DMS 273 (cell line): Measurements from ENCODE around the gene PSMD13.

Experiments used
- DNase-seq: peaks from one replicate; lab custom pipeline; 2025; ENCODE audit not compliant: unreplicated experiment; lab: John Stamatoyannopoulos, UW

Gene PSMD13

DNA sequence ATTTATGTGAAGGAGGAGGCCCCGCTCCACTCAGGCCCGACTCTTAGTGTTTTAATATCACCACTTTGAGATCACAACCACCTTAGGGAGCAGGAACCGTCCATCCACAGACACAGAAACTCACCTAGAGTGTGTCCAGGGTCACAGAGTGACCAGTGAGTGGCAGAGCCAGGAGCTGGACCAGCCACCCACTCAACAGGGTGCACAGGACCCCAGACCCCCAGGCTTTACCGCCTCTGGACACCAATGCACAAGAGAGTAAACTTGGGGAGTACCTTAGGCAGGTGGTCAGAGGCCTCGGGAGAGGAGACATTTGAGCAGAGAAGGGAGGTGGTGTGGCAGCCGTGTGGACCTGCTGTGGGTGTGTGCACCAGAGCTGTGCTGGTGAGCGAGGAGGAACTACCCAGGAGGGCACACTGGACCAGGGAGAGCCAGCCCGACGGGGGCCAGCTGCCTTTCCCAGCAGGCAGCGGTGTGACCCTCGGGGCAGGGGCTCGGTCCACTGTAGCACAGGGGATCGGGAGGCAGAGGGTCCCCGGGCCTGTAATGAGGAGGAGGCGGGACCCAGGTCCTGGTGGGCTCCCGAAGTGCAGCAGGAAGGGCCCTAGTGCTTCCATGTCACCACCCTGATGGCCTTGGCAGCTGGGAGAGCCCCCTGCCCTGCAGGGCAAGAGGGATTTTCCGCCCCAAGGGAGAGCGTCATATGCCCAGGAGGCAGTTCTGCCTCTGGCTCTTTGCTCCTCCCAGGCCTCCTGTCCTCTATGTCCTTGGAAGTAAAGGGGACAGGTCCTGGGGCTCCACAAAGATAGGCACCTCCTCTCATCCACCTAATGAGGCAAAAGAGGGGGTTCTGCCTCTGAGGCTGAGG lies 33.9 kb downstream of the PSMD13 start:
- DNase-seq = no peak

DNA sequence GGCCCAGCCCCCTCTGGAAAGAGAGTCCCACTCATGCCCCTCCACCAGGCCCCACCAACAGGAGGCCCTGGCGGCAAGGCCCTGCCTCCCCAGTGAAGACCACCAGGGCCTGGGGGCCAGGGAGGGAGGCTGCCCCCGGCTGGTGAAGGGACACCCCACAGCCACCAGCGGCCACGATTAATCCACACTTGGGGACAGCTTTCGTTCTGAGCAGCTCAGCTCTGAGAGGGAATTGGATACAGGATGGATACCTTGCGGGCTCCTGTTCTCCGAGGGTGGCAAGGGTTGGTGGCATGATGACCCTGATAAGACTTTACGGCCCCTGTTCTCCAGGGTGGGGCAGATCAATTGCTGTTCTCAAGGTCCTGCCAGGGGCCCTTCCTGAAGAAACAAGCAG lies 34.5 kb downstream of the PSMD13 start:
- no peak for DNase-seq

DNA sequence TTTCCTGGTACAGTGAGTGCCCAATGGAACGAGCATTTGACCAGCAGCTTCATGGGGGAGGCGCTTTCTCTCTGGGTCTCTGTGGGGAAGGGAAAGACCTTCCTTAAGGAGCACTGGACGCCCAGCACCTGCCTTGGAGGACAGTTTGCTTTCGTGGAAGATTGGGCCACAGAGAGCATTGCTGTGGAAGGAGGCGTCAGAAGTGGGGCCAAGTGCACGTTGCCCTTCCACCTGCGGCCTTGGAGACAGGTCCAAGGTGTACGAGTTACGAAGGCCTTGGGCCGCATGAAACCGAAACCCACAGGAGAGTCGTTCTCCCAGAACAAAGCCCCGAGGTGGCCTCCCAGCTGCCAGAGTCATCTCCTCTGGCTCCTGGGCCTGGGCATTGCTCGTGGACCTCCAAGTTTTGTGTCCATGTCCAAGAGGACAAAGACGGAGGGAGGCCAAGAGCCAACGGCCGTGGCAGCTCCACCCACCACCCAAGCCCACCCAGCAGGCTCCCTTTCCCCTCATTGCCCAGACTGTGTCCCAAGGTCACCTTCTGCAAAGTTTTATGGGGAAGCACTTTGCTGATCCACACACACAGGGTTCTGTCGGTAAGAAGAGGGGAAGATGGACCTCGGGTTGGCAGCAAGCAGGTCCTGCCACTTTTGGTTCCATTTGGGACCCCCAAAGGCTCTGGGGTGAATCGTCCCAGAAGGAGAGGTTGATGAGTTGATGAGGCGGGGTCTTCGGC lies 35.6 kb downstream of the PSMD13 start:
- DNase-seq = no peak

DNA sequence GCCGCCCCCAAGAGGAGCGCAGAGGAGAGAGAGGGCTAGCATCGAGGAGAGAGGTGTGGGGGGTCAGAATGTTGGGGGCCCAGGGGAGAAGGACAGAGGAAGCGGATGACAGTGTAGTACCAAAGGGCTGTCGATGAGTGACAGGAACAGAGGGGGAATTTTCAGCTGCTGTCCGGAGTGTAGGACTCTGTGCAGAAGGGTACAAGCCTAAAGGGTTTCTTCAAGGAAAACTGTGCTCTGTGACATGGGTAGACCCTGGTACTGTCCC lies 36.1 kb downstream of the PSMD13 start:
- DNase-seq = no peak

DNA sequence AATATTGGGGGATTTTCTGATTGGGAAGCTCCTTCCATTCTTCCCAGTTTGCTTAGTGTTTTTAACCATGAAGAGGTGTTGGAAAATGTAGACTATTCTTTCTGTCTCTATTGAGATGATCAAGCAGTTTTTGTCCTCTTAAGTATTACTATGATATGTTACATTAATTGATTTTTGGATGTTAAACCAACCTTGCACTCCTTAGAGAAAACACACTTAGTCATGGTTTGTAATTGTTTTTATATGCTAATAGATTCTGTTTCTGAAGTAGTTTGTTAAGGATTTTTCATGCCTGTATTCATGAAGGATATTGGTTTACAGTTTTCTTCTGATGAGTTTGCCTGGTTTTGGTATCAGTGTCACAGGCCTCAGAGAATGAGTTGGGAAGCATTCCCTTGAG lies 39.4 kb downstream of the PSMD13 start:
- DNase-seq = no peak

DNA sequence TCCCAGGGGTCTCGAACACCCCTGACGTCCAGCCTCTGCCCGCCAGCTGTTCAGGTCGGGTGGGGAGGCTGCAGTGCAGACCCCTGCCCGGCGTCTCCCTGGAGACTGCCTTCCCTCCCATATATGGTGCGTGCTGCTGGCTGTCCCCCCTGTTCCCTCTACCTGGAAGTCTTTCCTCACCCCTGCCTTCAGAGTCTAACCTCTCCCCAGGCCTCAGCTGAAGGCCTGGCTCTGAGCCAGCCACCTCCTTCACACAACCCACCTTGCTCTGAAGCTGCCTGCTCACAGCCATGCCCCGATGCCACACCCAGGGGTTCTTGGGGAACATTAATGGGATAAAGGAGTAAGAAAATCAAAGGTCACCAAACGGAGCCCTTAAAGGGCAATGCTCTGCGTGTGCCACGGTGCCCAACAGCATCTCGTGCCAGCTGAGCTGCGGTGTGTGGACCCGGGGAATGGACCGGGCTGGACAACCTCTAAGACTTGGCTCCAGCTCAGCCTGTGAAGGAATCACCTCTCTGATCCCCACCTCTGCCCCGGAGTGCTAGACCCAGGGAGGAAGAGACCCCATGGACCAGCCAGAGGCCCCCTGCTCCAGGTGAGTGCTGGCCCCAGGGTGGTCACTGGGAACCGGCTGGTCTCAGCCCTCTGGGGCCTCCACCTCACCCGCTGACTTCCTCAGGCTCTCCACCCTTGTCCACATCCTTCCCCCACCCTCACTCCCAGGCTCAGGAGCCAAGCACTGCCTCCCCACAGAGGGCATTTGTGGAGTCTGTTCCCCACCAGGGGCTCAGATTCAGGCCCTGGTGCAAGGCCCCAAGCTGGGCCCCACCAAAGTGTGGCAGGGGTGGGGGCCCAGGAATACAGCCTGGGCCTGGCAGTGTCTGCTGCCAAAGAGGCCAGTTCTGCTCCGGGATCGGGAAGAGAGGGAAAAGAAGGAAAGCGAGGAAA lies 41.5 kb downstream of the PSMD13 start, which contains the start of gene NLRP6:
Gene NLRP6 (plus strand): TSS at position 407 of the 951 bp plus-strand sequence. CDS start 163 bp downstream, at position 570.
- no peak for DNase-seq

DNA sequence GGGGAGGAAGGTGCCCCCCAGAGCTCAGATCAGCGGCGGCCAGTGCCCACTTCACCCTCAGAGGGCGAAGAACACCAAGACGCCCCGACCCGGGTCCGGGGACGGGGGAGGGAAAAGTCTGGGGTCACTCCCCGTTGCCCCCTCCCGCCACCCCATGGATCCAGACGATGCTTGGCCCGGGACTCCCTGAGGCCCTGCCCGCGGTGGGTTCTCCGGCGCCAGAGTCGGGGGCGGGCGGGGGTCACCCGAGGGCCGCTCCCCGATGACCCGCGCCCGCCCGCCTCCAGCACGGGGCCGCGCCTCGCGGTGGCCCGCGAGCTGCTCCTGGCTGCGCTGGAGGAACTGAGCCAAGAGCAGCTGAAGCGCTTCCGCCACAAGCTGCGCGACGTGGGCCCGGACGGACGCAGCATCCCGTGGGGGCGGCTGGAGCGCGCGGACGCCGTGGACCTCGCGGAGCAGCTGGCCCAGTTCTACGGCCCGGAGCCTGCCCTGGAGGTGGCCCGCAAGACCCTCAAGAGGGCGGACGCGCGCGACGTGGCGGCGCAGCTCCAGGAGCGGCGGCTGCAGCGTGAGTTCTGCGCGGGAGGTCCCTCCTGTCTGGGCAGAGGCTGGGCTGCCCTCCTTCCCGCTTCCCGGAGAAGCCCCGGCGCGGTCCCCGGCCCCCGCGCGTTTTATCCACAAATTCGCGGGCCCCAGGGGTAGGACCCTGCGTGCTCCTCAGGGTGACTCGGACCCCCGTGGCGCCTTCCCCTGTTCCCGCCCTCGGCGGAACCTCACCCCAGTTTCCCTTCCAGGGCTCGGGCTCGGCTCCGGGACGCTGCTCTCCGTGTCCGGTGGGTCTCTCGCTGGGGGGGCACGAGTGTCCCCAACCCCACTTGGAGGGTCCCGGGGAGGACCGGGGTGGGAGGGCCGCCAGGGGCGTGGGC lies 42.5 kb downstream of the PSMD13 start:
- DNase-seq = no peak

DNA sequence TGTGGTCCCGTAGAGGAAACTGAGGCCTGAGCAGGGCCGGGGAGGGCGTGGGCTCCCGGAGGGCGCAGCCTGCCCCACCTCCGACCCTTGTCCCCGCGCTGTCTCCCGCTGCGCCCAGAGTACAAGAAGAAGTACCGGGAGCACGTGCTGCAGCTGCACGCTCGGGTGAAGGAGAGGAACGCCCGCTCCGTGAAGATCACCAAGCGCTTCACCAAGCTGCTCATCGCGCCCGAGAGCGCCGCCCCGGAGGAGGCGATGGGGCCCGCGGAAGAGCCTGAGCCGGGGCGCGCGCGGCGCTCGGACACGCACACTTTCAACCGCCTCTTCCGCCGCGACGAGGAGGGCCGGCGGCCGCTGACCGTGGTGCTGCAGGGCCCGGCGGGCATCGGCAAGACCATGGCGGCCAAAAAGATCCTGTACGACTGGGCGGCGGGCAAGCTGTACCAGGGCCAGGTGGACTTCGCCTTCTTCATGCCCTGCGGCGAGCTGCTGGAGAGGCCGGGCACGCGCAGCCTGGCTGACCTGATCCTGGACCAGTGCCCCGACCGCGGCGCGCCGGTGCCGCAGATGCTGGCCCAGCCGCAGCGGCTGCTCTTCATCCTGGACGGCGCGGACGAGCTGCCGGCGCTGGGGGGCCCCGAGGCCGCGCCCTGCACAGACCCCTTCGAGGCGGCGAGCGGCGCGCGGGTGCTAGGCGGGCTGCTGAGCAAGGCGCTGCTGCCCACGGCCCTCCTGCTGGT lies 43.4 kb downstream of the PSMD13 start:
- peak; percentile 51 for DNase-seq

DNA sequence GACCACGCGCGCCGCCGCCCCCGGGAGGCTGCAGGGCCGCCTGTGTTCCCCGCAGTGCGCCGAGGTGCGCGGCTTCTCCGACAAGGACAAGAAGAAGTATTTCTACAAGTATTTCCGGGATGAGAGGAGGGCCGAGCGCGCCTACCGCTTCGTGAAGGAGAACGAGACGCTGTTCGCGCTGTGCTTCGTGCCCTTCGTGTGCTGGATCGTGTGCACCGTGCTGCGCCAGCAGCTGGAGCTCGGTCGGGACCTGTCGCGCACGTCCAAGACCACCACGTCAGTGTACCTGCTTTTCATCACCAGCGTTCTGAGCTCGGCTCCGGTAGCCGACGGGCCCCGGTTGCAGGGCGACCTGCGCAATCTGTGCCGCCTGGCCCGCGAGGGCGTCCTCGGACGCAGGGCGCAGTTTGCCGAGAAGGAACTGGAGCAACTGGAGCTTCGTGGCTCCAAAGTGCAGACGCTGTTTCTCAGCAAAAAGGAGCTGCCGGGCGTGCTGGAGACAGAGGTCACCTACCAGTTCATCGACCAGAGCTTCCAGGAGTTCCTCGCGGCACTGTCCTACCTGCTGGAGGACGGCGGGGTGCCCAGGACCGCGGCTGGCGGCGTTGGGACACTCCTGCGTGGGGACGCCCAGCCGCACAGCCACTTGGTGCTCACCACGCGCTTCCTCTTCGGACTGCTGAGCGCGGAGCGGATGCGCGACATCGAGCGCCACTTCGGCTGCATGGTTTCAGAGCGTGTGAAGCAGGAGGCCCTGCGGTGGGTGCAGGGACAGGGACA lies 44.1 kb downstream of the PSMD13 start:
- peak; percentile 39 for DNase-seq

DNA sequence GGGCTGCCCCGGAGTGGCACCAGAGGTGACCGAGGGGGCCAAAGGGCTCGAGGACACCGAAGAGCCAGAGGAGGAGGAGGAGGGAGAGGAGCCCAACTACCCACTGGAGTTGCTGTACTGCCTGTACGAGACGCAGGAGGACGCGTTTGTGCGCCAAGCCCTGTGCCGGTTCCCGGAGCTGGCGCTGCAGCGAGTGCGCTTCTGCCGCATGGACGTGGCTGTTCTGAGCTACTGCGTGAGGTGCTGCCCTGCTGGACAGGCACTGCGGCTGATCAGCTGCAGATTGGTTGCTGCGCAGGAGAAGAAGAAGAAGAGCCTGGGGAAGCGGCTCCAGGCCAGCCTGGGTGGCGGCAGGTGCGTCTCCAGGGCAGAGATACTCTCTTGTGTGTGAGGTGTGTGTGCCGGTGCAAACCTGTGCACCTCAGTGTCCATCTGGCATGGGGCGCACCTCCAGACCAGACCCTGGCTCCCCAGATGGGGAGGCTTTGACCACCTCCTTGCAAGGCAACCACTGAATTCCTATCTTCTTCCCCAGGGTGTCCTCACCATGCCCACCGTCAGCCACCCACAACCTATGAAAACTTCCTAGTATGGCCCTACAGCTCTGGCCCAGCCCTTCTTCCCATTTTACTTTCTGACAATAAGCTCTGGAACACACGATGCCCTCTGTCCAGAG lies 44.8 kb downstream of the PSMD13 start:
- no peak for DNase-seq

DNA sequence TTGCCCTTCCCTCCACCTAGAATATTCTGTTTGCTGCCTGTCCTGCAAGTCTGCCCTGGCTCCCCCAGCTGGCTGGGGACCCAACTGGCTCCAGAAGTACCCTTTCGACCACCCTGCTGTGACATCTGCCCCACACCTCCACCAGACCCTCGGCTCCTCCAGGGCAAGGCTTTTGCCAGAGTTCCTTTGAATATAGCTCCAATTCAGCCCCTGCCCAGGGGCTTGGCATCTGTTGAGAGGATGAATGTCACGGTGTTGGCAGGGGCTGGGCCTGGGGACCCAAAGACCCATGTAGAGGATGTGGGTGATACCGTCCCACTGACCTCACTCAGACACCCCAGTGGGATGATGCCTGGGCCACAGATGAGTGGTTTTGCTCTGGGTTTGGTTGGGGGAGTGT lies 45.4 kb downstream of the PSMD13 start:
- no peak for DNase-seq

DNA sequence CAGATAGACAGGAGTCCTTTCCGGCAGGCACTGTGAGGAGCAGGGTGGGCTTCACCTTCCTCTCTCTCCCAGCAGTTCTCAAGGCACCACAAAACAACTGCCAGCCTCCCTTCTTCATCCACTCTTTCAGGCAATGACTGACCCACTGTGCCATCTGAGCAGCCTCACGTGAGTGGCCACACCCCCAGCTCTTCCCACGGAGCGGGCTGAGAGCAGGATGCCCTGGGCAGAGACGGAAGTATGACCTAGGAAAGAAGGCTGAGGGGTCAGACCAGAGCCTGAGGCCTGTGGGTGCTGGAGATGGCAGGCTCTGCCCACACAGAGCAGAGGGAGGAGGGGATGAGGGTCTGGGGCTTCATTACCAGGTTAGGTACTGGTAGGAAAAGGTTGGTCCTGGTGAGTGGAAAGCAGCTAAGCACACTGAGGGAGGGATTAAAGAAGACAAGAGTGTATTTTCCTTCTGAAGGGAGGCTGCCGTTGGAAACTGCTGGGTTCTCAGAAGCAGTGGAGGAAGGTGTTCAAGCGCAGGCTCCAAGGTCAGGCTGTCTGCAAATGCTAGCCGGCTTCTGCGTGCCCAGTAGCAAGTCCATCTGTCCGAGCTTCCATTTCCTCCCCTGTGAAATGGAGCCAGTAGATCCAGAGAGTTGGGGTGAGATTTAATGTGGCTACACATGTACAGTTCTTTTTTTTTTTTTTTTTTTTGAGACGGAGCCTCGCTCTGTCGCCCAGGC lies 46.0 kb downstream of the PSMD13 start:
- no peak for DNase-seq

DNA sequence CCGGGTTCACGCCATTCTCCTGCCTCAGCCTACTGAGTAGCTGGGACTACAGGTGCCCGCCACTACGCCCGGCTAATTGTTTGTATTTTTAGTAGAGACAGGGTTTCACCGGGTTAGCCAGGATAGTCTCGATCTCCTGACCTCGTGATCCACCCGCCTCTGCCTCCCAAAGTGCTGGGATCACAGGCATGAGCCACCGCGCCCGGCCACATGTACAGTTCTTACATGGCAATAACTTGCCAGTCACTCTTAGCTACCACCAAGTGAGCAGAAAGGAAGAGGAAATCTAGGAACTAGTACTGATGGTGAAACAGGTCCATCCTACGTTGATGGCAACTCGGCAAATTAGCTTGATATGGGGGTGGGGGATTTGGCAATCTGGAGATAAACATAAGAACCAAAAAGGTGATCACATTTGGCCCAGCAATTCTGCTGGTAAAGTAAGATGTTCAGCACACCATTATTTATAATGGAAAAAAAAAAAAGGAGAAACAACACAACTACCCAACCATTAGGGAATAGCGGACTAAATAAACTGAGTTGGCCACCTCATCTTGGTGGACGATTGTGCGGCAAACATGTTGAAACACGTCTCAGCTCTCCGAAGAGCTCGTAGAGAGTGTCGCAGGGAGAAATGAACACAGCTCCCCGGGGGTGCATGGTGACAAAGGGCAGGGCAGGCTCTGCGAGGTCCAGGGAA lies 46.8 kb downstream of the PSMD13 start:
- DNase-seq = no peak

DNA sequence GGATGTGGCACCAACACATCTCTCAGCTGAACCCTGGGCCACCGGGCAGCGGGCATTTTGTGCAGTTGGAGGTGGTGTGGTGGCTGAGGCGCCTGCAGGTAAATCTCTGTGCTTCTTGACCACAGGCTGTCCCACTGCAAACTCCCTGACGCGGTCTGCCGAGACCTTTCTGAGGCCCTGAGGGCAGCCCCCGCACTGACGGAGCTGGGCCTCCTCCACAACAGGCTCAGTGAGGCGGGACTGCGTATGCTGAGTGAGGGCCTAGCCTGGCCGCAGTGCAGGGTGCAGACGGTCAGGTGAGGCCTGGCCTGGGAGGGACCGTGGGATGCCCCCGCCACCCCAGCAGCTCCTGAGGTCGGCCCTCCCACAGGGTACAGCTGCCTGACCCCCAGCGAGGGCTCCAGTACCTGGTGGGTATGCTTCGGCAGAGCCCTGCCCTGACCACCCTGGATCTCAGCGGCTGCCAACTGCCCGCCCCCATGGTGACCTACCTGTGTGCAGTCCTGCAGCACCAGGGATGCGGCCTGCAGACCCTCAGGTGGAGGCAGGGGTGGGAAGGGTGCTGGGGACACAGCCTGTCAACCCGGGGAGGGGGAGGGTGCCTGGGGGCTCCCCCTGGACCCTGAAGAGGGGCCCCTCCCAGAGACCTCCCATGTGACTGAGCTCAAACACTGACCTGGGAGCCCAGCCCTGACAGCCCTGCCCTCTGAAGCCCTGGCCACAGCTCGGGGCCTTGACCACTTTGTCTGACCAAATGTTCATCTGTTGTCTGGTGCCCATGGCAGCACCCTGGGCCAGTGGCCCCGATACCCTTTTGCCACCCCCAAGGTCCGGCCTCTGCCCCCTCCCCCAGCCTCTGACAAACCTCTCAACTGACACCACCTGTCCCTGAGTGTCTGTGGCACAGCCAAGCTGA lies 47.6 kb downstream of the PSMD13 start:
- no peak for DNase-seq

DNA sequence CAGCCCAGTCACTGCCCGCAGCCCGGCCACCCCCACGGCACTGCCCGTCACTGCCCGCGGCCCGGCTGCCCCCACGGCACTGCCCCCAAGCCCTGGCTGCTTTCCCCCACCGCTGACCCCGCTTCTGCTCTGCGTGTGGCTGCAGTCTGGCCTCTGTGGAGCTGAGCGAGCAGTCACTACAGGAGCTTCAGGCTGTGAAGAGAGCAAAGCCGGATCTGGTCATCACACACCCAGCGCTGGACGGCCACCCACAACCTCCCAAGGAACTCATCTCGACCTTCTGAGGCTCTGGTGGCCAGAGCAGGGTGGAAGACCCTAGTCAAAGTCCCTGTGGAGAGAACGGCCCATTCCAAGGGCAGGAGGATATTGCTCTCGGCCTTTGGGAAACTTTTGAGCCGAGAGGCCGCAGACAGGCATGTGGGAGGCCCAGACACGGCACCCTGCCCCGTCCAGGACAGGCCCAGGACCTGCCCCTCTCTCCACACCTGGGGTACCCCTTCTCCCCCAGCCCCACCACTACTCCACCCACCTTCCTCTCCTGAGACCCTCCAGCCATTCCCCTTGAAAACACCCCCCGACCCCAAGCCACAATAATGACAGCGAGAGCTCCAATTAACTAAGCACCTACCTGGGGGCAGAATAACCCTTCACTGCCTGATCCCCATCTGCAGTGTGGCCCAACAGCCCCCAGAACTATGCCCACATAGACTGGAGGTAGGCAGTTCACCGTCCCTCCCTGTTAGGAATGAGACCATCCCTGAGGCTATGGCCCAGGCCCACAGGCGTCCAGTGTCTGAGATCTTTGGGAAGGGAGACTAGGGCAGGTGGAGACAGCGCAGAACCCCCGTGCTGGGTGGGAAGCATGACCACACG lies 48.5 kb downstream of the PSMD13 start:
- DNase-seq = no peak
